Gastrocnemius medialis (tissue), 4 donors: ENCODE data around the gene LAMP1.

ENCODE experiments used
- POLR2A ChIP-seq, 2 donors: fragments of 450-650 bp; IDR thresholded peaks; one replicate each; pipeline ENCODE4 v1.6.1; 2017; ENCODE audit warnings: antibody characterized with exemption in 2 of 2, mild to moderate bottlenecking in 2 of 2, moderate library complexity in 2 of 2
- TF ChIP-seq, protein P1 (sequence below), 5 experiments: fragments of 450-650 bp in 3 of 5; fragments of 200-600 bp in 2 of 5; sonication (generic) in 2 of 5; IDR thresholded peaks in 4 of 5; conservative IDR thresholded peaks in 1 of 5; 1 replicate in 4 of 5; 2 replicates in 1 of 5; pipeline ENCODE4 v1.5.1; 2016 to 2019; ENCODE audit warnings: antibody characterized with exemption in 5 of 5, mild to moderate bottlenecking in 3 of 5, moderate library complexity in 3 of 5

DNA sequence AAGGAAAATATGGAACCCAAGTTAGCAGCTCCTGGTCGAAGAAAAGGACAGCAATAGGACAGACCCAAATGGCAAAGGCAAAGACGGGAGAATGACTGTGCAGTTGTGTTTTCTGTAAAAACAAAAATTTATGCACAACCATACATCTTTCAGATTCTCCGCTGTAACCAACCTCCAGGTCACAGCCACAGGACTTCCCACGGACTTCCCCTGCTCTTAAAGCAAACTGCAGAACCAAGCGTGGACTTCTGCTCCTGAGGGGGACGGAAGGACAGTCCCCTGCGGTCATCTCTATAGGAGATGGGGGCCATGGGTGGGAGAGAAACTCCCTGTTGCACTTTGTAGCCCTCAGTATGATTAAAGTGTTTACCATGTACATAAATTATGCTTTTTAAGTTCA is 64.4 kb downstream of the LAMP1 start:
- TF ChIP-seq, protein P1, sequence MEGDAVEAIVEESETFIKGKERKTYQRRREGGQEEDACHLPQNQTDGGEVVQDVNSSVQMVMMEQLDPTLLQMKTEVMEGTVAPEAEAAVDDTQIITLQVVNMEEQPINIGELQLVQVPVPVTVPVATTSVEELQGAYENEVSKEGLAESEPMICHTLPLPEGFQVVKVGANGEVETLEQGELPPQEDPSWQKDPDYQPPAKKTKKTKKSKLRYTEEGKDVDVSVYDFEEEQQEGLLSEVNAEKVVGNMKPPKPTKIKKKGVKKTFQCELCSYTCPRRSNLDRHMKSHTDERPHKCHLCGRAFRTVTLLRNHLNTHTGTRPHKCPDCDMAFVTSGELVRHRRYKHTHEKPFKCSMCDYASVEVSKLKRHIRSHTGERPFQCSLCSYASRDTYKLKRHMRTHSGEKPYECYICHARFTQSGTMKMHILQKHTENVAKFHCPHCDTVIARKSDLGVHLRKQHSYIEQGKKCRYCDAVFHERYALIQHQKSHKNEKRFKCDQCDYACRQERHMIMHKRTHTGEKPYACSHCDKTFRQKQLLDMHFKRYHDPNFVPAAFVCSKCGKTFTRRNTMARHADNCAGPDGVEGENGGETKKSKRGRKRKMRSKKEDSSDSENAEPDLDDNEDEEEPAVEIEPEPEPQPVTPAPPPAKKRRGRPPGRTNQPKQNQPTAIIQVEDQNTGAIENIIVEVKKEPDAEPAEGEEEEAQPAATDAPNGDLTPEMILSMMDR (IDR thresholded peaks at IDR 0.05 in 4 of 5, conservative IDR thresholded peaks at IDR 0.05 in 1 of 5), result no peak
- no peak for TF ChIP-seq POLR2A (IDR thresholded peaks at IDR 0.05)
